ENCODE results near the gene NELL1. TPM values are rescaled to one million over a fixed set of nuclear protein-coding genes. Genes with fewer than 3 reads are reported as not detected.

The NELL1 gene
- not detected in 2 replicates for total RNA-seq

DNA sequence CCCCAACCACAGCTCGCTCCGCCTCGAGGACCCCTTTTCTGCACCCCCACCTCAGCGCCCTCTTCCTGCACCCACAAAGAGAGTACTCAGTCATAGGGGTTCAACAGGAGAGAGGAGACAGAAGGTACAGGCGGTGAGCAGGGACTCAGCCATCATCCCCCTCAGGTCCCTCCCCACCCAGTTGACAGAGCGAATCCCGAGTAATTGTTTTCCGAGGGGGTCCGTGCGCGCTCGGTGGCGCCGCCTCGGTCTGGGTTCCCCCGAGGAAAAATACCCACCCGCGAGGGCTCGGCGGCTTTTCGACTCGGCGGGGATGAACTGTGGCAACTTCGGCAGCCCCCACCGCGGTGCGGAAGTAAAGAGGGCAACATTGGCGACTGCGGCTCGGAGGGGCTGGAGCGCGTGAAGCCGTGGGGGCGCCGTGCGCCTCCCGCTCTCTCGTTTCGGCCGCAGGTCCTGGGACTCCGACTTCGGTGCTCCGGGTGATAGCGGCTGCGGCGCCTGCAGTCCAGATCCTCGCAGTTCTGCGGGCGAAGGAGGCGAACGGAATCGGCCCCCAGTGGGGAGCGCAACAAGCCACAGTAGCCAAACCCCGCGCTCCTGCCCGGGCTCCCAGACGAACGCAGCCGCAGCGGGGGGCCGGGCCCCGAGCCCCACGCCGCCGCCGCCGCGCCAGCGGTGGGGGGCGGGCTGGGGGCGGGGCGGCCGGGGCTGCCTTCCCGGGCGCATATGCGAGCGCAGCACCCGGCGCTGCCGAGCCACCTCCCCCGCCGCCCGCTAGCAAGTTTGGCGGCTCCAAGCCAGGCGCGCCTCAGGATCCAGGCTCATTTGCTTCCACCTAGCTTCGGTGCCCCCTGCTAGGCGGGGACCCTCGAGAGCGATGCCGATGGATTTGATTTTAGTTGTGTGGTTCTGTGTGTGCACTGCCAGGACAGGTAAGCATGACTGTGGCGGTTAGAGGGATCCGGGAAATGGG, at the start of gene NELL1:
TSS of gene NELL1 (plus strand) at position 743 of the 976 bp plus-strand sequence.

Other genes starting within 250 kb of the NELL1 start
- gene SLC6A5, start 70.0 kb upstream of the NELL1 start, total RNA-seq = not detected in 2 replicates

Measured in pericardium fibroblast (primary cell).